Measurements from ENCODE around the gene ARF4.

Gene ARF4

GRCh38 chr3:57545636-57546268 lies 51.4 kb downstream of the ARF4 start:
- H3K27me3 ChIP-seq (ENCODE audit: insufficient read depth, low read depth), result no peaks in the 10 kb centered on the region
- H3K27ac ChIP-seq, result no peak overlapping the region
- TF ChIP-seq CTCF (conservative IDR thresholded peaks at IDR 0.05; ENCODE audit: low read depth, low read length), result no peak
- no peak overlapping the region for H3K4me3 ChIP-seq (IDR thresholded peaks at IDR 0.05; ENCODE audit: insufficient read depth, low read depth, low read length)
- no peaks in the 10 kb centered on the region for H3K79me2 ChIP-seq (ENCODE audit: insufficient read depth, low read depth)
- H4K20me1 ChIP-seq (ENCODE audit: insufficient read depth), result no peaks in the 10 kb centered on the region
- no peaks in the 10 kb centered on the region for H3K36me3 ChIP-seq (ENCODE audit: insufficient read depth)
- H2AFZ ChIP-seq (ENCODE audit: low read depth), result no peak overlapping the region
- H3K9ac ChIP-seq, result no peak overlapping the region
- no peaks in the 10 kb centered on the region for H3K4me1 ChIP-seq (ENCODE audit: low read depth, poor library complexity, severe bottlenecking)
- H3K4me2 ChIP-seq, result no peak overlapping the region

GRCh38 chr3:57544181-57545125 lies 52.7 kb downstream of the ARF4 start, which contains the start of gene DNAH12:
Gene DNAH12, minus strand, starts transcription at chr3:57544344. Its CDS starts 1,474 bp downstream, at chr3:57542870.
- H3K27me3 ChIP-seq (ENCODE audit: insufficient read depth, low read depth), result no peaks in the 10 kb centered on the region

GRCh38 chr3:57538465-57538864 lies 58.7 kb downstream of the ARF4 start:
- no peak overlapping the region for H3K4me3 ChIP-seq (IDR thresholded peaks at IDR 0.05; ENCODE audit: insufficient read depth, low read depth, low read length)
- no peak overlapping the region for H3K27ac ChIP-seq
- H3K4me1 ChIP-seq (ENCODE audit: low read depth, poor library complexity, severe bottlenecking), result no peaks in the 10 kb centered on the region
- H2AFZ ChIP-seq (ENCODE audit: low read depth), result no peak overlapping the region
- H4K20me1 ChIP-seq (ENCODE audit: insufficient read depth), result no peaks in the 10 kb centered on the region
- H3K79me2 ChIP-seq (ENCODE audit: insufficient read depth, low read depth), result no peaks in the 10 kb centered on the region
- no peaks in the 10 kb centered on the region for H3K36me3 ChIP-seq (ENCODE audit: insufficient read depth)
- no peaks in the 10 kb centered on the region for H3K27me3 ChIP-seq (ENCODE audit: insufficient read depth, low read depth)
- H3K4me2 ChIP-seq, result no peak overlapping the region
- TF ChIP-seq CTCF (conservative IDR thresholded peaks at IDR 0.05; ENCODE audit: low read depth, low read length), result no peak
- H3K9ac ChIP-seq, result no peak overlapping the region

More at GRCh38 chr3:57544181-57545125, 52.7 kb downstream of the ARF4 start, which contains the start of gene DNAH12:
- H3K4me3 ChIP-seq (IDR thresholded peaks at IDR 0.05; ENCODE audit: insufficient read depth, low read depth, low read length), result no peak within 1 kb of the TSS
- H3K27ac ChIP-seq, result no peak within 1 kb of the TSS
- no peaks in the 10 kb centered on the region for H4K20me1 ChIP-seq (ENCODE audit: insufficient read depth)
- H2AFZ ChIP-seq (ENCODE audit: low read depth), result no peak within 1 kb of the TSS
- no peaks in the 10 kb centered on the region for H3K4me1 ChIP-seq (ENCODE audit: low read depth, poor library complexity, severe bottlenecking)
- no peak within 1 kb of the TSS for H3K4me2 ChIP-seq
- no peaks in the 10 kb centered on the region for H3K79me2 ChIP-seq (ENCODE audit: insufficient read depth, low read depth)
- no peak for TF ChIP-seq CTCF (conservative IDR thresholded peaks at IDR 0.05; ENCODE audit: low read depth, low read length)
- no peaks in the 10 kb centered on the region for H3K36me3 ChIP-seq (ENCODE audit: insufficient read depth)
- H3K9ac ChIP-seq, result no peak within 1 kb of the TSS

GRCh38 chr3:57530071-57530608 lies 67.0 kb downstream of the ARF4 start:
- Histone ChIP-seq H3K4me3 (IDR thresholded peaks at IDR 0.05; ENCODE audit: insufficient read depth, low read depth, low read length) (no peak overlapping the region), H4K20me1 (ENCODE audit: insufficient read depth) (no peaks in the 10 kb centered on the region), H3K27me3 (ENCODE audit: insufficient read depth, low read depth) (no peaks in the 10 kb centered on the region), H3K36me3 (ENCODE audit: insufficient read depth) (no peaks in the 10 kb centered on the region), H3K9ac (no peak overlapping the region), H2AFZ (ENCODE audit: low read depth) (no peak overlapping the region), H3K27ac (no peak overlapping the region), H3K4me2 (no peak overlapping the region), H3K4me1 (ENCODE audit: low read depth, poor library complexity, severe bottlenecking) (no peaks in the 10 kb centered on the region), H3K79me2 (ENCODE audit: insufficient read depth, low read depth) (no peaks in the 10 kb centered on the region)
- no peak for TF ChIP-seq CTCF (conservative IDR thresholded peaks at IDR 0.05; ENCODE audit: low read depth, low read length)

All from KMS-11 (cell line).